Stimulated activated naive CD8-positive, alpha-beta T cell treated with anti-CD3 and anti-CD28 coated beads, Interleukin-15, amount 100 ng/mL, for 72 hours (primary cell): ENCODE results near the gene ZBTB20.
A peak's percentile ranks its signal among the peaks of the same experiment; 100 is the strongest.

ENCODE experiments used
- ATAC-seq: fragments of 150-1000 bp; cut with Tn5 transposase; 2 replicates; pipeline ENCODE4 v1.10.0; 2021; ENCODE audit warnings: mild to moderate bottlenecking, moderate library complexity
- DNase-seq, 2 donors: peaks; one replicate each; pipeline ENCODE4 v3.0.0; 2021 to 2022
- H3K27ac Mint-ChIP-seq, 2 donors: one replicate each; pipeline ENCODE4 v1.8.0; 2022; ENCODE audit warnings: mild to moderate bottlenecking in 2 of 2, mixed read lengths in 2 of 2, moderate library complexity in 2 of 2
- H3K27me3 Mint-ChIP-seq: one replicate; pipeline ENCODE4 v1.8.0; 2022; ENCODE audit warnings: mixed read lengths
- H3K4me1 Mint-ChIP-seq: one replicate; pipeline ENCODE4 v1.8.0; 2022; ENCODE audit warnings: mild to moderate bottlenecking, mixed read lengths
- H3K4me3 Mint-ChIP-seq, 2 donors: one replicate each; pipeline ENCODE4 v1.8.0; 2022; ENCODE audit warnings: mild to moderate bottlenecking in 2 of 2, mixed read lengths in 2 of 2, moderate library complexity in 1 of 2
- H3K9me3 Mint-ChIP-seq, 2 donors: one replicate each; pipeline ENCODE4 v1.8.0; 2022; ENCODE audit warnings: mixed read lengths in 2 of 2

ZBTB20 gene

GRCh38 chr3:115082260-115082659 lies 64.8 kb downstream of the ZBTB20 start:
- Mint-ChIP-seq H3K4me1 (peaks cover 36% of the 10 kb centered on the region), H3K9me3 (no peaks in the 10 kb centered on the region), H3K27me3 (no peaks in the 10 kb centered on the region), H3K4me3 (no peak overlapping the region), H3K27ac (no peak overlapping the region)
- DNase-seq = no peak
- ATAC-seq = no peak

GRCh38 chr3:115081444-115081843 lies 65.6 kb downstream of the ZBTB20 start:
- H3K4me3 Mint-ChIP-seq = no peak overlapping the region
- ATAC-seq (no peak), DNase-seq (no peak)
- H3K9me3 Mint-ChIP-seq = no peaks in the 10 kb centered on the region
- no peak overlapping the region for H3K27ac Mint-ChIP-seq
- peaks cover 43% of the 10 kb centered on the region for H3K4me1 Mint-ChIP-seq
- H3K27me3 Mint-ChIP-seq = no peaks in the 10 kb centered on the region

DNA sequence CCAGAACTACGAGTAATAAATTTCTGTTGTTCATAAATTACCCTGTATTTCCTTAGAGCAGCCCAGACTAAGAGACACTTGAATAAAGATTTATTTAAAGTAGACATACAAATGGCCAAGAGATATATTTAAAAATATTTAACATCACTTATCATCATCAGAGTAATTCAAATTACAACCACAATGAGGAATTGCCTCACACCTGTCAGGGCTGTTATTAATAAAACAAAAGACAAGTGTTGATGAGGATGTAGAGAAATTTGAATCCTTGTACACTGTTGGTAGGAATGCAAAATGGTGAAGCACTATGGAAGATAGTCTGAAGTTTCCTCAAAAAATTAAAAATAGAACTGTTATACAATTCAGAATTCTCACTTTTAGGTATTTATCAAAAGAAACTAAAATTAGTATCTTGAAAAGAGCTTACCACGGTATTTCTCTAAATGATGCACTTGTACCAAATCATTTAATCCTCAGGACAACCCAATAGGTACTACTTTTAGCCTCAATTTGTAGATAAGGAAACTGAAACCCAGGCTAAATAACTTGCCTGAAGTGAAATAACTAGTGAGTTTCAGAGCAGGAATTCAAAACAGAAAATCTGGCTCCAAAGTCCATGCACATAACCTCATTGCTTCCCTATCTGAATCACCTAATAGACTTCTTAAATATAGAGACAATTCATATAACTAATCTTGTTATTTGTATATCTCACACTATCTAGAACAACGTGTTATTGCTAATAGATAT lies 69.4 kb downstream of the ZBTB20 start:
- Mint-ChIP-seq H3K27ac (no peak overlapping the region), H3K27me3 (no peaks in the 10 kb centered on the region), H3K4me1 (peaks cover 34% of the 10 kb centered on the region), H3K9me3 (no peaks in the 10 kb centered on the region), H3K4me3 (no peak overlapping the region)
- ATAC-seq (peak; percentile 46), DNase-seq (no peak)

- ATAC-seq = no peak
- no peak for DNase-seq
- no peak overlapping the region for H3K4me3 Mint-ChIP-seq
- H3K27ac Mint-ChIP-seq = no peak overlapping the region
- no peaks in the 10 kb centered on the region for H3K27me3 Mint-ChIP-seq
- H3K4me1 Mint-ChIP-seq = peaks cover 31% of the 10 kb centered on the region
- no peaks in the 10 kb centered on the region for H3K9me3 Mint-ChIP-seq
Measured at GRCh38 chr3:115074502-115074901, 72.6 kb downstream of the ZBTB20 start.

GRCh38 chr3:115072265-115073021 lies 74.6 kb downstream of the ZBTB20 start:
- H3K4me3 Mint-ChIP-seq = no peak overlapping the region
- H3K4me1 Mint-ChIP-seq = peaks cover 32% of the 10 kb centered on the region
- DNase-seq (no peak), ATAC-seq (no peak)
- no peaks in the 10 kb centered on the region for H3K27me3 Mint-ChIP-seq
- no peak overlapping the region for H3K27ac Mint-ChIP-seq
- no peaks in the 10 kb centered on the region for H3K9me3 Mint-ChIP-seq

DNA sequence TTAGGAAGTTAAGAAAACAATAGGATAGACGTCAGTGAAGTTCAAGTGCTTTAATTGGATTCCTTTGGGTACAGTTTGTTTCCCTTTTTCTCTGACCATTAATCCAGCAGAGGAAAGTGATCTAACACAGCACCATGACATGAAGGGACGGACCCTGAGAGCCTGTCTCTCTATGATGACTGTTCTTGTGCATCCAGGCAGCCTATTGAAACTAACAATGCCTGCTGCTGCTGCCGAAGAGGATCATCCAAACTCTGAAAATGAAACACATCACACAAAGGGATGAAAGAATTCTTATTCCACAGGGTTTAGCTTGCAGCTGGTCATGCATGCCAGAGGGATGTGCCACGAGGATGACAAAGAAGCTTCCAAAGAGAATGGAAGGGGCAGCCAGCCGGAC lies 75.5 kb downstream of the ZBTB20 start:
- no peak overlapping the region for H3K27ac Mint-ChIP-seq
- H3K4me3 Mint-ChIP-seq = no peak overlapping the region
- DNase-seq = no peak
- H3K9me3 Mint-ChIP-seq = no peaks in the 10 kb centered on the region
- H3K27me3 Mint-ChIP-seq = no peaks in the 10 kb centered on the region
- no peak for ATAC-seq
- peaks cover 23% of the 10 kb centered on the region for H3K4me1 Mint-ChIP-seq

DNA sequence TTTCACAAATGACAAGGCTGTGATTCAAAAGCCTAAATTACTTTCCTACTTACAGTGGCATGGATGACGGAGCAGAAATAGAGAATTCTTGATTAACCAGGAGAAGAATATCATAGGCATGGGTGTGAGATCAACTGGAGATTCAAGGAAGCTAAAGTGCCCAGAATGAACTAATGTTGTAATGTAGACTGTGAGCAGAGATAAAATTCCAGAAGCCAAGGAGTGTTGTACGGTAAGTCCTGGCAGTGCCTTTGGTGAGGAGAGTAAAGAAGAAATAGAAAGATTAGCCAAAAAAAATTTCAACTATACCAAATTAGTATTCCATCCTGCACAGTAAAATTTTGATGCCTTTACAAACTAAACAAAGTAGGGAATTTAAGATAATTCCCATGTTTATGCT lies 75.9 kb downstream of the ZBTB20 start:
- peaks cover 23% of the 10 kb centered on the region for H3K4me1 Mint-ChIP-seq
- no peak overlapping the region for H3K27ac Mint-ChIP-seq
- ATAC-seq = no peak
- no peak for DNase-seq
- no peak overlapping the region for H3K4me3 Mint-ChIP-seq
- H3K27me3 Mint-ChIP-seq = no peaks in the 10 kb centered on the region
- peaks cover 0 to 3% of the 10 kb centered on the region in 2 donors for H3K9me3 Mint-ChIP-seq

DNA sequence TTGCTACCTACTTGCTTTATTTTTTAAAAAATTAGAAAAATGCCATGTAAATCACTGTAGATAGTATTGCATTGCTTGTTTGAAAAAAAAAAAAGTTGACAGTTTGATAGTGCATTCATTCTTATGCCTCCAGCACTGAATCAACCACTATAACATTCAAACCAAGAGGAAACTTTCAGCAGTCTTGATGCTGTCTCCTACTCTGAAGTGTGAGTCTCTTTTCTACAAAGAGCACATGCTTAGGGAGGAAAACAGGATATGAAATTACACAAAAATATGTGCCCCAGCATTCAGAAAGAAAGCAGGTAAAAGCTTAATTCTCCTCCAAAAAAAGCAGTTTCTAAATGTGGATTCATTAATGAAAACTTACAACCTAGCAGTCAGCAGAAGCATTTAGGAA lies 78.3 kb downstream of the ZBTB20 start:
- ATAC-seq = no peak
- Mint-ChIP-seq H3K4me1 (peaks cover 19% of the 10 kb centered on the region), H3K4me3 (no peak overlapping the region)

DNA sequence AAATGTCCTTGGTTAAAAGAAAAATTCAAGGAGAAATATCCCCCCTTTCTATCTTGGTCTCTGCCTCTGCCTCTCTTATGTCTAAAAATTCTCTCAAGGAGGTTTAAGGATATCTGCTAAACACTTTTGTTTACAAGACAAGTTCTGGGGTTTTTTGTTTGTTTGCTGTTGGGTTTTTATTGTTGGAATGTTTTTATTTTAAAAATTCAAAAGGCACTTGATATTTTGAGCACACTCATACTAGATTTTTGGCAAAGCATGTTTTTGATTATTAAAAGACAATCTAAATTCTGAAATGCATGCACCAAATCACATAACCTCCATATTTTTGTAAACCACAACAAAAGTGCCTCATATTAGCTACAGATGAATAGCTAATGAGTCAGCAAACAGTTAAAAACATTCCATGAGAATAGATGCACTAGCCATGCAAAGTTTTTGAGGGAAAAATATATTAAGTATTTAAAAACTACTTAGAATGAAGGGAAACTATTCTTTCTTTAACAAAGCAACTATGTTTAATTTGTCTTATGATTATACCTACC lies 84.6 kb downstream of the ZBTB20 start:
- H3K4me3 Mint-ChIP-seq = no peak overlapping the region
- DNase-seq (no peak), ATAC-seq (no peak)
- H3K27me3 Mint-ChIP-seq = no peaks in the 10 kb centered on the region
- H3K4me1 Mint-ChIP-seq = no peaks in the 10 kb centered on the region
- no peak overlapping the region for H3K27ac Mint-ChIP-seq
- H3K9me3 Mint-ChIP-seq = peaks cover 11 to 18% of the 10 kb centered on the region in 2 donors

More for the DNA sequence above, 78.3 kb downstream of the ZBTB20 start:
- DNase-seq = no peak
- H3K27me3 Mint-ChIP-seq = no peaks in the 10 kb centered on the region
- no peak overlapping the region for H3K27ac Mint-ChIP-seq
- H3K9me3 Mint-ChIP-seq = peaks cover 0 to 4% of the 10 kb centered on the region in 2 donors

GRCh38 chr3:115062009-115062408 lies 85.1 kb downstream of the ZBTB20 start:
- no peaks in the 10 kb centered on the region for H3K27me3 Mint-ChIP-seq
- H3K9me3 Mint-ChIP-seq = peaks cover 11 to 18% of the 10 kb centered on the region in 2 donors
- no peaks in the 10 kb centered on the region for H3K4me1 Mint-ChIP-seq
- DNase-seq (no peak), ATAC-seq (no peak)
- no peak overlapping the region for H3K4me3 Mint-ChIP-seq
- H3K27ac Mint-ChIP-seq = no peak overlapping the region

- Mint-ChIP-seq H3K4me3 (no peak overlapping the region), H3K9me3 (peaks cover 0 to 6% of the 10 kb centered on the region in 2 donors), H3K27ac (no peak overlapping the region), H3K27me3 (no peaks in the 10 kb centered on the region), H3K4me1 (peaks cover 6% of the 10 kb centered on the region)
- ATAC-seq = no peak
- DNase-seq = no peak
Measured at GRCh38 chr3:115052906-115053305, 94.2 kb downstream of the ZBTB20 start.

DNA sequence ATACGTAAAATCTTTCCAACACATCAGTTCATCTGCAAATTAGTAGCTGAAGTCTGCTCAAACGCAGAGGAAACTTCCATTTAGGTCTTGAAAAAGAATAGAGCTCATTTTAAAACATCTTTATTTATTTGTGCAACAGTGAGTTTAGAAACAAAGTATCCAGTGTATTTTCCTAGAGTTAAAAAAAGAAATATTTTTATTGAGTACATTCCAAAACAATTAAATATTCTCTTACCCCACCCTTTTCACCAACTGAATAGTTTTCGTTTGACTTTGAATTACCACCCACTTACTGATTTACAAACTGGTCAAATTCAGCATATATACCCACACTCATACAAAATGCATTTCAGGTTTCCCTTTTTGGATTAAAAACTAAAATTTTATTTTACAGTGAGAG lies 104.7 kb downstream of the ZBTB20 start:
- Mint-ChIP-seq H3K4me1 (peaks cover 15% of the 10 kb centered on the region), H3K27me3 (no peaks in the 10 kb centered on the region), H3K4me3 (no peak overlapping the region), H3K27ac (no peak overlapping the region), H3K9me3 (no peaks in the 10 kb centered on the region)
- no peak for DNase-seq
- no peak for ATAC-seq

DNA sequence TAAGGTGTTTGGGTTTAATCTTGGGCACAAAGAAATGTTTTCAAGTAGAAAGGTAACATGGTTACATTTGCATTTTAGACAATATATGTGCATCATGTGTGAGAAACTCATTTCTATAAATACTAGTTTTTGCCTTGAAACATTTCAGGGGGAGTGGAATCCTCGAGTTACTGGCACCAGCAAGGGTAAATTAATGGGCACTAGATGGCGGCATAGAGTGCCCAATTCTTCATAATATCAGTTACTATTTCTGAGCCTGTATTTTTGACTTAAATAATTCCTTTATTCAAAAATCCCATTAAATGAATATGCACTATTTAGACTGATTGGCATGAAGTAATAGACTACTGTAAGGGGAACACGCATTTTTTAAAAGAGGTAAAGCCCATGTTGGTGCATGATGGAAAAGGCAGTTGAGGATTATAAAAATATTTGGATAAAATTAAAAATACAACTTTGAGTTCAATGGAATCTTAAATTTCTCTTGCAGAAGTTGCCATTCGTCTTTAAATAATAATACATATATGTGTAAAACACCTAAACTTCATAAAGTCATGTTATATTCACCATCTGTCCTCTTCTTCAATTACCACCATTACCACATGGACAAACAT lies 106.3 kb downstream of the ZBTB20 start:
- DNase-seq (peak; percentile 3 to 10), ATAC-seq (no peak)
- peaks cover 15% of the 10 kb centered on the region for H3K4me1 Mint-ChIP-seq
- H3K27me3 Mint-ChIP-seq = no peaks in the 10 kb centered on the region
- H3K9me3 Mint-ChIP-seq = no peaks in the 10 kb centered on the region
- no peak overlapping the region for H3K4me3 Mint-ChIP-seq
- H3K27ac Mint-ChIP-seq = no peak overlapping the region

GRCh38 chr3:115040246-115040645 lies 106.8 kb downstream of the ZBTB20 start:
- no peak overlapping the region for H3K27ac Mint-ChIP-seq
- DNase-seq = no peak
- H3K4me3 Mint-ChIP-seq = no peak overlapping the region
- H3K27me3 Mint-ChIP-seq = no peaks in the 10 kb centered on the region
- H3K9me3 Mint-ChIP-seq = no peaks in the 10 kb centered on the region
- ATAC-seq = no peak
- H3K4me1 Mint-ChIP-seq = peaks cover 15% of the 10 kb centered on the region

DNA sequence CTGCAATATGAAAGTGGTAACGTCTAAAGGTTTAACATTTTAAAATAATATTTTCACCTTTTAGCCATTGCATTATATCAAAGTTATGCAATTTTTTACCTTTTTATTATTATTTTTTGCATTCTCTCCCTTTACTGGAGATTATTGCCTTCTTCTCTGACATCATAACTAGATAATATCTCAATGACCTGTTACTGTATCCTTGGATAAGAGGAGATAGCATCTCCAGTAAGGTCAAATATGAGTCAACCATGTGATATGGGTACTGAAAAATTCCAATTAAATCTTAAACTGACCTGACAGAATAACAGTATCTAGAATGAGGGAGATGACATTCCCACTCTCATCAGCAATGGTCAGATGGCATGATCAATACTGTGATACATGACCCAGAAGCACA lies 108.3 kb downstream of the ZBTB20 start:
- Mint-ChIP-seq H3K4me1 (peaks cover 16% of the 10 kb centered on the region), H3K9me3 (peaks cover 0 to 8% of the 10 kb centered on the region in 2 donors), H3K27ac (no peak overlapping the region), H3K27me3 (no peaks in the 10 kb centered on the region), H3K4me3 (no peak overlapping the region)
- ATAC-seq (no peak), DNase-seq (no peak)
